ENCODE data around the gene IPPK. TPM values are rescaled to one million over a fixed set of nuclear protein-coding genes. Genes with fewer than 3 reads are reported as not detected.

The IPPK gene
- total RNA-seq, 1 experiment from 2014 or later: 15.4 TPM

DNA sequence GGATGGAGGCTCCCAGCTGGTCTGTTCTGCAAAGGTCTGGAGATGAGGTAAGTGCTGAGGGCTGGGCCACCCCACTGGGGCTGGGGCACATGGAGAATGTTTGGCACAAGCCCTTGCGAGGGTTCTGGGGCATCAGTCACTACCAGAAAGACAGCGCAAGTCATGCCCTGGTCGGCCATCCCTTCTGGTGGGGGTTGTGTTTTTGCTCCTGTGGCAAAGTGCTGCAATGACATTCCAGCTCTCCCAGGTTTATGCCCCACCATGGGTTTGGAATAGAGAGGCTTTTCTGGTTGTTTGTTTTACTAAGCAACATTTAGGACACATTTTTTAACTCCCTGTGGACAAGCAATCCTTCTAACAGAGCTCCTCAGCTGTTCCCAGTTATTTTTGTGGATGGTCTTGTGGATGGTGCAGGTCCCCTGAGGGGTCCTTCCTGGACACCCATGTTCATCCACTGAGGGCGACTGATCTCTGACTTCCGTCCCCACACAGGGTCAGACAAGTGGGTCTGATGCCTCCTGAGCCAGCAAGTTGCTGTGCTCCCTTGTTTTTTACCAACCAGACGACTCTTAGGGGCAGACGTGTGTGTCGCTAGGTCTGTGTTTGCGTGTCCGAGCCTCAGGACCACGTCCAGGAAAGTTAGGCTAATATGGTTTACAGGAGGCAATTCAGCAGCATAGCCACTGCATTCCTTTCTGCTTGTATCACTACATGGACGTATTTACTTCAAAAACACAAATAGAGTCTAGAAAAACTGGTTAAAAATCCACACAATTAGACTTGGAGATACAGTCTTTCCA lies 69.3 kb downstream of the IPPK start:
- Histone ChIP-seq H4K20me1 (ENCODE audit: insufficient read depth) (no peaks in the 10 kb centered on the region), H3K9me3 (ENCODE audit: control insufficient read depth in 1 of 2, insufficient read depth in 1 of 2, low read depth in 1 of 2, low read length in 2 of 2) (no peaks in the 10 kb centered on the region), H3K9me2 (ENCODE audit: insufficient read depth) (no peaks in the 10 kb centered on the region), H3K4me2 (ENCODE audit: low read length) (no peak overlapping the region), H3K36me3 (ENCODE audit: control insufficient read depth in 1 of 2, insufficient read depth in 2 of 2, low read length in 2 of 2) (no peaks in the 10 kb centered on the region), H3K79me2 (ENCODE audit: insufficient read depth, low read length) (no peaks in the 10 kb centered on the region), H3K27ac (ENCODE audit: low read depth, low read length) (no peak overlapping the region), H3K9ac (ENCODE audit: low read length) (no peak overlapping the region), H3K4me1 (ENCODE audit: control insufficient read depth in 1 of 2, insufficient read depth in 2 of 2, low read length in 2 of 2) (no peaks in the 10 kb centered on the region), H3K4me3 (replicated peaks in 1 of 2; ENCODE audit: low read depth in 1 of 2, low read length in 2 of 2) (no peak overlapping the region), H3K27me3 (ENCODE audit: insufficient read depth, low read length) (no peaks in the 10 kb centered on the region), H2AFZ (ENCODE audit: low read depth, low read length, poor library complexity, severe bottlenecking) (no peak overlapping the region)
- ChIA-PET RAD21 (ENCODE audit: low non-redundant PET in 1 of 2, low total read pairs in 2 of 2, uncharacterized antibody in 2 of 2, unreplicated experiment in 2 of 2) (interaction anchor here in 1 of 2 experiments (0.6 kb wide), 1 partner anchor 190 kb away, joined by 3 read pairs; no protein-coding TSS in a partner anchor), CTCF (no interaction called here), POLR2A (no interaction called here)
- no peak for DNase-seq (ENCODE audit: low read depth, low spot score)
- intact Hi-C loops (cut with micrococcal nuclease): no loop called here
- BruUV-seq (replicated peaks): no TSS peak
- TF ChIP-seq EZH2 (IDR thresholded peaks at IDR 0.05) (no peak), ZNF274 (IDR thresholded peaks at IDR 0.05; ENCODE audit: low read depth, low read length) (no peak), ELF1 (IDR thresholded peaks at IDR 0.05; ENCODE audit: borderline replicate concordance, low read depth) (no peak), ZFX (IDR thresholded peaks at IDR 0.05) (no peak), EZH2phosphoT487 (IDR thresholded peaks at IDR 0.05; ENCODE audit: borderline replicate concordance) (no peak), JUND (IDR thresholded peaks at IDR 0.05) (no peak), CBX3 (IDR thresholded peaks at IDR 0.05; ENCODE audit: low read depth) (no peak), CEBPB (IDR thresholded peaks at IDR 0.05; ENCODE audit: low read depth) (no peak), POLR2A (IDR thresholded peaks at IDR 0.05; ENCODE audit: borderline replicate concordance, extremely low read depth, insufficient read depth, insufficient read length) (no peak), POLR2AphosphoS5 (IDR thresholded peaks at IDR 0.05; ENCODE audit: low read depth, low read length) (no peak), RAD21 (IDR thresholded peaks at IDR 0.05; ENCODE audit: low read depth) (no peak), FOSL1 (IDR thresholded peaks at IDR 0.05; ENCODE audit: low read depth) (no peak)
- TF ChIP-seq, protein P1, sequence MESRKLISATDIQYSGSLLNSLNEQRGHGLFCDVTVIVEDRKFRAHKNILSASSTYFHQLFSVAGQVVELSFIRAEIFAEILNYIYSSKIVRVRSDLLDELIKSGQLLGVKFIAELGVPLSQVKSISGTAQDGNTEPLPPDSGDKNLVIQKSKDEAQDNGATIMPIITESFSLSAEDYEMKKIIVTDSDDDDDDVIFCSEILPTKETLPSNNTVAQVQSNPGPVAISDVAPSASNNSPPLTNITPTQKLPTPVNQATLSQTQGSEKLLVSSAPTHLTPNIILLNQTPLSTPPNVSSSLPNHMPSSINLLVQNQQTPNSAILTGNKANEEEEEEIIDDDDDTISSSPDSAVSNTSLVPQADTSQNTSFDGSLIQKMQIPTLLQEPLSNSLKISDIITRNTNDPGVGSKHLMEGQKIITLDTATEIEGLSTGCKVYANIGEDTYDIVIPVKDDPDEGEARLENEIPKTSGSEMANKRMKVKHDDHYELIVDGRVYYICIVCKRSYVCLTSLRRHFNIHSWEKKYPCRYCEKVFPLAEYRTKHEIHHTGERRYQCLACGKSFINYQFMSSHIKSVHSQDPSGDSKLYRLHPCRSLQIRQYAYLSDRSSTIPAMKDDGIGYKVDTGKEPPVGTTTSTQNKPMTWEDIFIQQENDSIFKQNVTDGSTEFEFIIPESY (IDR thresholded peaks at IDR 0.05; ENCODE audit: extremely low read depth, insufficient replicate concordance, low read length): no peak
- TF ChIP-seq, protein P2, sequence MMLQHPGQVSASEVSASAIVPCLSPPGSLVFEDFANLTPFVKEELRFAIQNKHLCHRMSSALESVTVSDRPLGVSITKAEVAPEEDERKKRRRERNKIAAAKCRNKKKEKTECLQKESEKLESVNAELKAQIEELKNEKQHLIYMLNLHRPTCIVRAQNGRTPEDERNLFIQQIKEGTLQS (IDR thresholded peaks at IDR 0.05): no peak
- no peak for ATAC-seq

All from HCT116 (cell line).